Esophagus muscularis mucosa (tissue), 4 donors: ENCODE results near the gene QRICH2. TPM values are rescaled to one million over a fixed set of nuclear protein-coding genes. Genes with fewer than 3 reads are reported as not detected.
"Not testable (repeated sequence)": the region's sequence is repeated elsewhere in the genome, so short reads cannot be mapped to it uniquely, and the experiment has no call there.

Experiments
- DNase-seq: peaks from one replicate; pipeline ENCODE4 v3.0.0-alpha.2; 2017; ENCODE audit errors: extremely low spot score
- H3K27ac ChIP-seq, 4 donors: fragments of 200-600 bp; sonication (generic); replicated peaks in 1 of 4; 1 replicate in 3 of 4; 2 replicates in 1 of 4; pipeline ENCODE4 v1.5.1; 2016 to 2019; ENCODE audit warnings: mild to moderate bottlenecking in 1 of 4
- H3K27me3 ChIP-seq, 4 donors: fragments of 200-600 bp; sonication (generic); one replicate each; pipeline versions ENCODE4 v1.5.1 to v1.6.0; 2016 to 2019
- H3K36me3 ChIP-seq, 4 donors: fragments of 200-600 bp; sonication (generic); one replicate each; pipeline ENCODE4 v1.5.1; 2016 to 2019
- H3K4me1 ChIP-seq, 4 donors: fragments of 200-600 bp; sonication (generic); one replicate each; pipeline ENCODE4 v1.5.1; 2016 to 2019
- H3K4me3 ChIP-seq, 4 donors: fragments of 200-600 bp; sonication (generic); 1 replicate in 2 of 4; 2 replicates in 2 of 4; pipeline ENCODE4 v1.5.1; 2016 to 2019; ENCODE audit warnings: mild to moderate bottlenecking in 4 of 4, moderate library complexity in 1 of 4
- H3K9me3 ChIP-seq, 4 donors: fragments of 200-600 bp; sonication (generic); 1 replicate in 3 of 4; 2 replicates in 1 of 4; pipeline ENCODE4 v1.5.1; 2016 to 2019
- CTCF ChIP-seq, 3 experiments: fragments of 200-600 bp in 2 of 3; fragments of 450-650 bp in 1 of 3; sonication (generic) in 2 of 3; IDR thresholded peaks; one replicate each; pipeline ENCODE4 v1.5.1; 2017 to 2019; ENCODE audit warnings: antibody characterized with exemption in 3 of 3, mild to moderate bottlenecking in 2 of 3, moderate library complexity in 1 of 3
- EP300 ChIP-seq: sonication (generic); formaldehyde crosslinking; IDR thresholded peaks from one replicate; pipeline ENCODE4 v1.6.1; 2017; ENCODE audit warnings: antibody characterized with exemption
- POLR2A ChIP-seq: fragments of 450-650 bp; IDR thresholded peaks from one replicate; pipeline ENCODE4 v1.6.1; 2017; ENCODE audit warnings: antibody characterized with exemption, moderate library complexity, mild to moderate bottlenecking, low read depth
- POLR2AphosphoS5 ChIP-seq, 2 donors: sonication (generic); formaldehyde crosslinking; IDR thresholded peaks; one replicate each; pipeline ENCODE4 v1.6.1; 2017; ENCODE audit warnings: antibody characterized with exemption in 2 of 2
- WGBS: methylation state at CpG from one replicate; pipeline ENCODE4 v1.1.5; 2018; 5-methylcytosine and 5-hydroxymethylcytosine counted together
- intact Hi-C: fragments of 100-400 bp; cut with DNase I; formaldehyde crosslinking; loops from one replicate; pipeline ENCODE4 v1.15.1; 2023
- total RNA-seq, 4 donors: library from RNA; depleted of rRNA; stranded (reverse); fragments of >200 nt; gene quantifications; one replicate each; pipeline versions ENCODE4 v1.1.0 to v1.2.1, GENCODE V29; 2016

The QRICH2 gene
- total RNA-seq, 4 donors from 2014 or later: 1.7 to 2.6 (median 2.1) TPM

- H3K4me3 ChIP-seq: no peak overlapping the region
- no peaks in the 10 kb centered on the region for H3K9me3 ChIP-seq
- intact Hi-C loops: loop anchor here (10.0 kb wide), 1 partner anchor 197 kb away; the partner anchor contains the start of gene RHBDF2
- no peak for DNase-seq
- peaks cover 17 to 56% (median 39%) of the 10 kb centered on the region in 4 donors for H3K36me3 ChIP-seq
- no peaks in the 10 kb centered on the region for H3K27me3 ChIP-seq
- no peaks in the 10 kb centered on the region for H3K4me1 ChIP-seq
- TF ChIP-seq POLR2AphosphoS5 (IDR thresholded peaks at IDR 0.05) (no peak), EP300 (no peak), POLR2A (no peak), CTCF (IDR thresholded peaks at IDR 0.05) (no peak)
- no peak overlapping the region for H3K27ac ChIP-seq
- 99% methylated on average over 34 of the region's 58 CpGs for WGBS
Observed at GRCh38 chr17:76307299-76307965, 644 bp downstream of the QRICH2 start.

- 95% methylated on average over 3 of the region's 3 CpGs for WGBS
- H3K9me3 ChIP-seq, DNase-seq, H3K4me3 ChIP-seq, H3K4me1 ChIP-seq, H3K27me3 ChIP-seq, H3K27ac ChIP-seq: not testable (repeated sequence)
- peaks cover 0 to 33% (median 20%) of the 10 kb centered on the region in 4 donors for H3K36me3 ChIP-seq
- intact Hi-C loops: loop anchor here (2.0 to 10.0 kb wide), 2 partner anchors 94 to 200 kb away; partner anchors contain the start of gene RHBDF2
Observed at GRCh38 chr17:76305135-76305454, 3.0 kb downstream of the QRICH2 start.

GRCh38 chr17:76304226-76305134, 3.6 kb downstream of the QRICH2 start:
- Histone ChIP-seq H3K27ac (no peak overlapping the region), H3K4me3 (no peak overlapping the region), H3K27me3 (no peaks in the 10 kb centered on the region), H3K36me3 (peaks cover 0 to 27% (median 18%) of the 10 kb centered on the region in 4 donors), H3K9me3 (no peaks in the 10 kb centered on the region), H3K4me1 (no peaks in the 10 kb centered on the region)
- TF ChIP-seq POLR2AphosphoS5 (IDR thresholded peaks at IDR 0.05) (no peak), EP300 (no peak), CTCF (IDR thresholded peaks at IDR 0.05) (no peak), POLR2A (no peak)
- WGBS: 90% methylated on average over 16 of the region's 17 CpGs
- DNase-seq: no peak
- intact Hi-C loops: loop anchor here (2.0 to 10.0 kb wide), 2 partner anchors 94 to 200 kb away; partner anchors contain the start of gene RHBDF2

GRCh38 chr17:76297436-76297835, 10.6 kb downstream of the QRICH2 start:
- no peak for DNase-seq
- Histone ChIP-seq H3K9me3 (no peaks in the 10 kb centered on the region), H3K27me3 (no peaks in the 10 kb centered on the region), H3K4me3 (no peak overlapping the region), H3K4me1 (peaks cover 0 to 7% (median 2%) of the 10 kb centered on the region in 4 donors), H3K36me3 (peaks cover 0 to 12% (median 2%) of the 10 kb centered on the region in 4 donors), H3K27ac (no peak overlapping the region)
- WGBS: 90% methylated on average over 3 of the region's 3 CpGs
- intact Hi-C loops: no loop called here
- TF ChIP-seq CTCF (IDR thresholded peaks at IDR 0.05) (no peak), POLR2A (no peak), EP300 (no peak), POLR2AphosphoS5 (IDR thresholded peaks at IDR 0.05) (no peak)

- Histone ChIP-seq H3K36me3 (peaks cover 0 to 15% (median 4%) of the 10 kb centered on the region in 4 donors), H3K9me3 (no peaks in the 10 kb centered on the region), H3K27me3 (no peaks in the 10 kb centered on the region), H3K4me3 (no peak overlapping the region), H3K4me1 (peaks cover 0 to 7% (median 2%) of the 10 kb centered on the region in 4 donors), H3K27ac (no peak overlapping the region)
- 97% methylated on average over 5 of the region's 5 CpGs for WGBS
- intact Hi-C loops: no loop called here
- TF ChIP-seq EP300 (no peak), POLR2AphosphoS5 (IDR thresholded peaks at IDR 0.05) (no peak), CTCF (IDR thresholded peaks at IDR 0.05) (no peak), POLR2A (no peak)
- no peak for DNase-seq
Observed at GRCh38 chr17:76296889-76297288, 11.2 kb downstream of the QRICH2 start.
